B cell (primary cell): ENCODE data around the gene PIM2. TPM values are rescaled to one million over a fixed set of nuclear protein-coding genes. Genes with fewer than 3 reads are reported as not detected.

Source experiments
- ATAC-seq: fragments of 200-7000 bp; cut with Tn5 transposase; one replicate; pipeline ENCODE4 v1.10.0; 2021; ENCODE audit warnings: low read depth, mild to moderate bottlenecking, moderate number of reproducible peaks, moderate library complexity
- CTCF ChIA-PET: fragments of 350-600 bp; sonication (Branson Sonifier 250); formaldehyde crosslinking; loops from one replicate; lab custom pipeline; 2021; ENCODE audit warnings: antibody characterized with exemption, inconsistent platforms; lab: Charles Lee
- POLR2A ChIA-PET: fragments of 350-600 bp; sonication (Branson Sonifier 250); formaldehyde crosslinking; loops from one replicate; lab custom pipeline; 2021; ENCODE audit warnings: antibody characterized with exemption; lab: Charles Lee
- DNase-seq: peaks from one replicate; pipeline ENCODE4 v3.0.0; 2013
- H2AFZ ChIP-seq: 2 replicates; pipeline ENCODE4 v1.6.1; 2012; ENCODE audit warnings: mild to moderate bottlenecking, low read depth, low read length; ENCODE audit not compliant: insufficient read depth, poor library complexity, severe bottlenecking
- H3K27ac ChIP-seq, 2 donors: 1 replicate in 1 of 2; 2 replicates in 1 of 2; pipeline ENCODE4 v1.5.1; 2012 to 2013; ENCODE audit warnings: low read length in 2 of 2, mild to moderate bottlenecking in 2 of 2, moderate library complexity in 1 of 2
- H3K27me3 ChIP-seq, 4 experiments: fragments of 200-600 bp in 1 of 4; sonication (generic) in 1 of 4; replicated peaks in 1 of 4; 1 replicate in 2 of 4; 2 replicates in 2 of 4; pipeline versions ENCODE4 v1.6.1 to v1.7.0; 2013 to 2016; ENCODE audit warnings: low read length in 3 of 4, mild to moderate bottlenecking in 2 of 4, mixed read lengths in 1 of 4, moderate library complexity in 1 of 4; ENCODE audit not compliant: insufficient read depth in 4 of 4, control insufficient read depth in 3 of 4; ENCODE audit errors: control extremely low read depth in 1 of 4
- H3K36me3 ChIP-seq, 2 experiments: replicated peaks in 1 of 2; 1 replicate in 1 of 2; 2 replicates in 1 of 2; pipeline versions ENCODE4 v1.6.1 to v1.7.1; 2013; ENCODE audit warnings: low read length in 1 of 2; ENCODE audit not compliant: insufficient read depth in 2 of 2, control insufficient read depth in 1 of 2; ENCODE audit errors: control extremely low read depth in 1 of 2, extremely low read depth in 1 of 2
- H3K4me1 ChIP-seq, 2 donors: fragments of 200-600 bp in 1 of 2; sonication (generic) in 1 of 2; 1 replicate in 1 of 2; 2 replicates in 1 of 2; pipeline versions ENCODE4 v1.5.1 to v1.6.1; 2013 to 2017; ENCODE audit warnings: low read length in 2 of 2; ENCODE audit not compliant: control insufficient read depth in 2 of 2, insufficient read depth in 2 of 2
- H3K4me2 ChIP-seq: replicated peaks from 2 replicates; pipeline ENCODE3; 2012; ENCODE audit warnings: mild to moderate bottlenecking, low read depth, low read length; ENCODE audit not compliant: poor library complexity, severe bottlenecking
- H3K4me3 ChIP-seq, 5 experiments: fragments of 200-600 bp in 1 of 5; sonication (generic) in 1 of 5; 1 replicate in 3 of 5; 2 replicates in 2 of 5; pipeline versions ENCODE4 v1.5.1 to v1.7.0; 2011 to 2016; ENCODE audit warnings: low read length in 4 of 5, mild to moderate bottlenecking in 4 of 5, low read depth in 2 of 5, control low read depth in 1 of 5, moderate library complexity in 1 of 5; ENCODE audit not compliant: insufficient read depth in 1 of 5; ENCODE audit errors: control extremely low read depth in 1 of 5, extremely low read depth in 1 of 5
- H3K79me2 ChIP-seq: fragments of 200-600 bp; sonication (generic); one replicate; pipeline ENCODE4 v1.6.0; 2016; ENCODE audit warnings: low read length; ENCODE audit not compliant: control insufficient read depth, insufficient read depth
- H3K9ac ChIP-seq: fragments of 200-600 bp; sonication (generic); 2 replicates; pipeline ENCODE4 v1.6.1; 2017; ENCODE audit warnings: mild to moderate bottlenecking, low read length, moderate library complexity
- H3K9me3 ChIP-seq, 3 donors: one replicate each; pipeline versions ENCODE4 v1.6.1 to v1.7.1; 2013; ENCODE audit warnings: low read length in 2 of 3; ENCODE audit not compliant: control insufficient read depth in 2 of 3, insufficient read depth in 1 of 3; ENCODE audit errors: control extremely low read depth in 1 of 3
- H4K20me1 ChIP-seq: 2 replicates; pipeline ENCODE4 v1.6.0; 2012; ENCODE audit warnings: mild to moderate bottlenecking, low read length; ENCODE audit not compliant: insufficient read depth, control insufficient read depth, poor library complexity, severe bottlenecking
- H3K27ac Mint-ChIP-seq: one replicate; pipeline ENCODE4 v1.8.0; 2021; ENCODE audit warnings: mixed read lengths
- H3K27me3 Mint-ChIP-seq: one replicate; pipeline ENCODE4 v1.8.0; 2021; ENCODE audit warnings: mixed read lengths
- H3K4me1 Mint-ChIP-seq: one replicate; pipeline ENCODE4 v1.8.0; 2021; ENCODE audit warnings: mixed read lengths
- H3K4me3 Mint-ChIP-seq: one replicate; pipeline ENCODE4 v1.8.0; 2021; ENCODE audit warnings: mixed read lengths
- H3K9me3 Mint-ChIP-seq: one replicate; pipeline ENCODE4 v1.8.0; 2022; ENCODE audit warnings: mixed read lengths; ENCODE audit not compliant: insufficient read depth
- EZH2 ChIP-seq: IDR thresholded peaks from 2 replicates; pipeline ENCODE4 v1.6.1; 2012; ENCODE audit warnings: borderline replicate concordance, low read depth, mild to moderate bottlenecking, moderate library complexity, low read length; ENCODE audit not compliant: insufficient read depth, poor library complexity, severe bottlenecking
- WGBS: methylation state at CpG from one replicate; pipeline ENCODE4 v1.1.5; 2013; ENCODE audit warnings: missing lambda C conversion rate; ENCODE audit not compliant: insufficient coverage; 5-methylcytosine and 5-hydroxymethylcytosine counted together
- intact Hi-C: fragments of 100-400 bp; cut with micrococcal nuclease; formaldehyde crosslinking; loops from one replicate; pipeline ENCODE4 v1.10.0; 2022
- polyA plus RNA-seq: library from polyadenylated mRNA; depleted of rRNA; stranded (reverse); fragments of >200 nt; gene quantifications from 2 replicates; pipeline ENCODE4 v1.2.3, GENCODE V29; 2012
- total RNA-seq, 2 donors: library from RNA; stranded (reverse); fragments of 120-200 nt in 1 of 2; gene quantifications; 1 replicate in 1 of 2; 2 replicates in 1 of 2; pipeline versions ENCODE4 v1.2.3 to v1.2.4, GENCODE V29; 2013 to 2022
- TF ChIP-seq, protein P1 (sequence below): fragments of 200-600 bp; IDR thresholded peaks from one replicate; pipeline ENCODE4 v1.8.0; 2022; ENCODE audit warnings: antibody characterized with exemption, mild to moderate bottlenecking

The PIM2 gene
- total and polyA plus RNA-seq, 2 donors (not counting 1 experiment from before 2014, with no cell fraction given): 276 to 315 TPM

DNA sequence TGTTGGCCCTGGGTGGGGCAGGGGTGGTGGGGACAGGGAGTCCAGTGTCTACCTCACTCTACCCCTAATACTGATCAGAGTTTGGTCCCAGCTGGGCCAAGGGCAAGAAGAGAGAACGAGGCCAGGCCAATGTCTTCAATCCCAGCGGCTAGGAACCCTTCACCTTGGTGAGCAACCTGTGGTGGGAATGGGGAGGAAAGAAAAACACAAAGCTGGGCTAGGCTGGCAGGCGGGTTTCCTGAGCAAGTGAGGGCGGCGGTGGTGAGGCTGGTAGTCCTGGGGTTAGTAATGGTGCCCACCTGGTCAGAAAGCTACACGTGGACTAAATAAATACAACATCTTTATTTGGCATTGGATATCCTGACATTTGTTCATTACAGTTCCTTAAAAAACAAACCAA is 15.5 kb downstream of the PIM2 start:
- Histone ChIP-seq H3K27me3 (no peaks in the 10 kb centered on the region), H3K9ac (no peak overlapping the region), H3K27ac (no peak overlapping the region), H3K79me2 (peaks cover 10% of the 10 kb centered on the region), H3K9me3 (no peaks in the 10 kb centered on the region), H3K36me3 (peaks cover 2 to 24% of the 10 kb centered on the region in 2 experiments), H4K20me1 (peaks cover 8% of the 10 kb centered on the region), H3K4me1 (peaks cover 7 to 13% of the 10 kb centered on the region in 2 donors), H3K4me3 (no peak overlapping the region), H3K4me2 (no peak overlapping the region), H2AFZ (no peak overlapping the region)
- ATAC-seq (no peak), DNase-seq (no peak)
- no CpG with 5 or more reads among the region's 6 CpGs for WGBS
- Mint-ChIP-seq H3K4me3 (no peak overlapping the region), H3K9me3 (no peaks in the 10 kb centered on the region), H3K27ac (no peak overlapping the region), H3K27me3 (no peaks in the 10 kb centered on the region), H3K4me1 (peaks cover 6% of the 10 kb centered on the region)
- CTCF ChIA-PET: interaction anchor here (1.2 to 1.5 kb wide), 2 partner anchors 9 to 43 kb away, joined by 3 to 5 read pairs; partner anchors contain the start of gene SLC35A2
- TF ChIP-seq, protein P1, sequence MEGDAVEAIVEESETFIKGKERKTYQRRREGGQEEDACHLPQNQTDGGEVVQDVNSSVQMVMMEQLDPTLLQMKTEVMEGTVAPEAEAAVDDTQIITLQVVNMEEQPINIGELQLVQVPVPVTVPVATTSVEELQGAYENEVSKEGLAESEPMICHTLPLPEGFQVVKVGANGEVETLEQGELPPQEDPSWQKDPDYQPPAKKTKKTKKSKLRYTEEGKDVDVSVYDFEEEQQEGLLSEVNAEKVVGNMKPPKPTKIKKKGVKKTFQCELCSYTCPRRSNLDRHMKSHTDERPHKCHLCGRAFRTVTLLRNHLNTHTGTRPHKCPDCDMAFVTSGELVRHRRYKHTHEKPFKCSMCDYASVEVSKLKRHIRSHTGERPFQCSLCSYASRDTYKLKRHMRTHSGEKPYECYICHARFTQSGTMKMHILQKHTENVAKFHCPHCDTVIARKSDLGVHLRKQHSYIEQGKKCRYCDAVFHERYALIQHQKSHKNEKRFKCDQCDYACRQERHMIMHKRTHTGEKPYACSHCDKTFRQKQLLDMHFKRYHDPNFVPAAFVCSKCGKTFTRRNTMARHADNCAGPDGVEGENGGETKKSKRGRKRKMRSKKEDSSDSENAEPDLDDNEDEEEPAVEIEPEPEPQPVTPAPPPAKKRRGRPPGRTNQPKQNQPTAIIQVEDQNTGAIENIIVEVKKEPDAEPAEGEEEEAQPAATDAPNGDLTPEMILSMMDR: no peak
- TF ChIP-seq EZH2: no peak
- POLR2A ChIA-PET: interaction anchor here (1.4 kb wide), 1 partner anchor 9 kb away, joined by 4 read pairs; the partner anchor contains the start of gene SLC35A2
- intact Hi-C loops: no loop called here

DNA sequence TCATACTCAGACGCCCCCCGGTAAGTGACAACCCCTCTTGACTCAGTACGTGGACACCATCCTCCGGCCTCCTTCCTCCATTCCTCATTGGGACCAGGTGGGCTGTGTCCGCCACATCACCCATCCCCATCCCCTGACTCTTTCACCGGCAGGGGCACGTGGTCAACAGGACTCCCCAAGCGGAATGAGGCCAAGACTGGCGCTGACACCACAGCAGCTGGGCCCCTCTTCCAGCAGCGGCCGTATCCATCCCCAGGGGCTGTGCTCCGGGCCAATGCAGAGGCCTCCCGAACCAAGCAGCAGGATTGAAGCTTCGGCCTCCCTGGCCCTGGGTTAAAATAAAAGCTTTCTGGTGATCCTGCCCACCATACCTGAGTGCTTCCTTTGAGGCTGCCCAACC is 16.0 kb downstream of the PIM2 start:
- H4K20me1 ChIP-seq: peaks cover 8% of the 10 kb centered on the region
- Mint-ChIP-seq H3K27ac (no peak overlapping the region), H3K27me3 (no peaks in the 10 kb centered on the region), H3K9me3 (no peaks in the 10 kb centered on the region), H3K4me1 (peaks cover 9% of the 10 kb centered on the region), H3K4me3 (no peak overlapping the region)
- peaks cover 2 to 24% of the 10 kb centered on the region in 2 experiments for H3K36me3 ChIP-seq
- no peak overlapping the region for H2AFZ ChIP-seq
- no peaks in the 10 kb centered on the region for H3K27me3 ChIP-seq
- DNase-seq (no peak), ATAC-seq (no peak)
- POLR2A ChIA-PET: interaction anchor here (1.4 kb wide), 1 partner anchor 9 kb away, joined by 4 read pairs; the partner anchor contains the start of gene SLC35A2
- no peak overlapping the region for H3K9ac ChIP-seq
- H3K9me3 ChIP-seq: no peaks in the 10 kb centered on the region
- WGBS: 96% methylated on average over 9 of the region's 14 CpGs
- H3K4me3 ChIP-seq: no peak overlapping the region
- intact Hi-C loops: no loop called here
- H3K4me1 ChIP-seq: peaks cover 7 to 14% of the 10 kb centered on the region in 2 donors
- H3K79me2 ChIP-seq: peaks cover 10% of the 10 kb centered on the region
- no peak overlapping the region for H3K27ac ChIP-seq
- CTCF ChIA-PET: interaction anchor here (1.2 to 1.5 kb wide), 2 partner anchors 9 to 43 kb away, joined by 3 to 5 read pairs; partner anchors contain the start of gene SLC35A2
- H3K4me2 ChIP-seq: no peak overlapping the region
- no peak for TF ChIP-seq EZH2
- TF ChIP-seq, protein P1: no peak
